Renal cortex interstitium (tissue), 3 donors: ENCODE measurements around the gene KCNC1. TPM values are rescaled to one million over a fixed set of nuclear protein-coding genes. Genes with fewer than 3 reads are reported as not detected.

Experiments
- polyA plus RNA-seq, 3 donors: library from polyadenylated mRNA; unstranded; fragments of 120-200 nt; gene quantifications; one replicate each; pipeline ENCODE4 v1.2.1, GENCODE V29; 2013; ENCODE audit not compliant: insufficient read length in 3 of 3

Gene KCNC1
- polyA plus RNA-seq, 3 donors: 1.0 to 1.4 (median 1.1) TPM

Other genes with a start within 250 kb of the KCNC1 start
- gene USH1C, start 190.4 kb upstream of the KCNC1 start, polyA plus RNA-seq: 10 to 100 TPM; 63.8 to 89.3 (median 78.9) TPM
- gene OTOG, start 187.5 kb upstream of the KCNC1 start, polyA plus RNA-seq: under 1 TPM; 0.27 to 0.42 (median 0.36) TPM
- not detected for gene MYOD1, start 15.2 kb upstream of the KCNC1 start, polyA plus RNA-seq